Duodenal mucosa (tissue), 2 donors: ENCODE results near the gene NIT2.

ENCODE experiments used
- H3K27ac ChIP-seq: one replicate; pipeline ENCODE4 v1.7.0; 2013; ENCODE audit warnings: low read depth, low read length
- H3K27me3 ChIP-seq, 2 donors: one replicate each; pipeline ENCODE4 v1.7.0; 2013; ENCODE audit warnings: low read length in 2 of 2, control low read depth in 1 of 2; ENCODE audit not compliant: insufficient read depth in 2 of 2, control insufficient read depth in 1 of 2
- H3K36me3 ChIP-seq, 2 donors: one replicate each; pipeline ENCODE4 v1.7.0; 2013; ENCODE audit warnings: low read length in 2 of 2, control low read depth in 1 of 2; ENCODE audit not compliant: insufficient read depth in 2 of 2, control insufficient read depth in 1 of 2
- H3K4me1 ChIP-seq, 2 donors: one replicate each; pipeline ENCODE4 v1.7.0; 2013; ENCODE audit warnings: low read length in 2 of 2, control low read depth in 1 of 2; ENCODE audit not compliant: insufficient read depth in 2 of 2, control insufficient read depth in 1 of 2
- H3K4me3 ChIP-seq, 2 donors: one replicate each; pipeline ENCODE4 v1.7.0; 2013; ENCODE audit warnings: low read length in 2 of 2, low read depth in 1 of 2
- H3K9ac ChIP-seq, 2 donors: one replicate each; pipeline ENCODE4 v1.7.0; 2013; ENCODE audit warnings: low read length in 2 of 2, low read depth in 1 of 2
- H3K9me3 ChIP-seq, 2 donors: one replicate each; pipeline ENCODE4 v1.7.0; 2013; ENCODE audit warnings: low read length in 2 of 2, control low read depth in 1 of 2; ENCODE audit not compliant: control insufficient read depth in 1 of 2

NIT2 gene, protein sequence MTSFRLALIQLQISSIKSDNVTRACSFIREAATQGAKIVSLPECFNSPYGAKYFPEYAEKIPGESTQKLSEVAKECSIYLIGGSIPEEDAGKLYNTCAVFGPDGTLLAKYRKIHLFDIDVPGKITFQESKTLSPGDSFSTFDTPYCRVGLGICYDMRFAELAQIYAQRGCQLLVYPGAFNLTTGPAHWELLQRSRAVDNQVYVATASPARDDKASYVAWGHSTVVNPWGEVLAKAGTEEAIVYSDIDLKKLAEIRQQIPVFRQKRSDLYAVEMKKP

DNA sequence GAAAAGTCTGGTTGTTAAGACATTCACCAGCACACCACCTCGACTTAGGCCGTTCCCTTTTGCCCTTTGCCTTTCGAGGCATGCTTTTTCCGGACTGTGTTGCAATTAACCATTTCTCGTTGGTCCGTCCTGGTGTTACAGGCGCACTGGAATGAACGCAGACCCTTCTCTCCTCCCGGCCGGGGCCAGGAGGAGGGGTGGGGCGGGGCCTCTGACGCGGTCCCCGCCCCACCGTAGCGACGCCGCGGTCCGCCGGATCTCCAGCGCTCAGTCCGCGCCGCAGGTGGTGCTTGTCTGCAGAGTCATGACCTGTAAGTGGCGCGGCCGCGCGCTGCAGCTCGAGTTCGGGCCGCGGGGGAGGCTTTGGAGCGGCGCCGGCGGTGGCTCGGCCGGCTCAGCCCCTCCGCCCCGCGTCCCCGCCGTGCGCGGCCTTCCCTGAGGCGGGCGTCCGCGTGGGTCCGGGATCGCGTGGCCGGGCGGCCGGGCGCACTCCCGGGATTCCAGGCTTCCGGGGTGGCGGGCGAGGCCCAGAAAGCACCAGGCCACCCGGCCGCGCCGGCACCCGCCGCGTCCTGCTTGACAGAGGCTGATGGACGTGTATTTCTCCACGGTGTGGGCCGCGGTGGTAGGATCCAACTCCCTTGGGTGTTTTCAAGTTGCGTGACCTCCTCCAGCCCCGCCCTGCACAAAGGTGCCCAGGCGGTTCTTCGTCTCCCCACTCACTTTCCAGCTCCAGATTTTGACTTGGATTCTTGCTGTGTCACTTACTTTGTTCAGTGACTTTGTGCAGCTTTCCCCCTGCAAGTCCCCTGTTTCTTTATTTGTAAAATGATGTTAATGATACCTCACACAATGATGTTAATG lies at the start of gene NIT2:
Gene NIT2 (plus strand): TSS at position 270 of the 864 bp plus-strand sequence. CDS start 35 bp downstream, at position 305.
- peaks cover 10 to 16% of the 10 kb centered on the region in 2 donors for H3K4me1 ChIP-seq
- peak within 1 kb of the TSS; percentile 73 to 77 for H3K4me3 ChIP-seq
- peak within 1 kb of the TSS; percentile 55 to 74 for H3K9ac ChIP-seq
- peaks cover 0 to 4% of the 10 kb centered on the region in 2 donors for H3K36me3 ChIP-seq
- H3K9me3 ChIP-seq = no peaks in the 10 kb centered on the region
- H3K27ac ChIP-seq = peak within 1 kb of the TSS; percentile 54
- no peaks in the 10 kb centered on the region for H3K27me3 ChIP-seq

DNA sequence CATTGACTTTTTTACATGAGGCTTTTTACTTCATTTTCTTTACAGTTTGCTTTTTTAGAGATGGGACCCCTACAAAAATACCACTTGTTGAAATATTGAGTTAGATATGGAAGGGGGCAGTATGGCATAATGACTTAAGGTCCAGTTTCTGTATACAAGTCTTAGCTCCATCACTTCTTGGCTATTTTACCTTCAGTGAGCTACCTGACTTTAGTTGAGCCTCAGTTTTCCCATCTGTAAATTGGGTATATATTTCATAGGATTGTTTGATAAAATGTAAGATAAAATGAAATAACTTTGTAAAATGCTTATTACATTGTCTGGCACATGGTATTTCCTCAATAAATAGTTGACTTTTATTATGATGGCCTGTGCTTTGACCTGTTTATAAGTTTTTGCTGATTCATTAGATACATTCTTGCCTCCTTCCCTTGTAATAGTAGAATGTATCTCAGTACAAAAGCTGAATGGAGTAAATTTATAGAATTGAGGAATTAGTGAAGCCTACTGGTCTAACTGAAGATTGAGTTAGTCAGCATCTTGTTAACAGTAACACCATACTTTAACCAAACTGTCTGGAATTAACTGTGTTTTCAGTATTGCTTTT lies 46.2 kb upstream of the NIT2 start:
- Histone ChIP-seq H3K9ac (no peak overlapping the region), H3K27ac (no peak overlapping the region), H3K36me3 (peaks cover 8 to 69% of the 10 kb centered on the region in 2 donors), H3K27me3 (no peaks in the 10 kb centered on the region), H3K4me1 (no peaks in the 10 kb centered on the region), H3K9me3 (no peaks in the 10 kb centered on the region), H3K4me3 (no peak overlapping the region)

DNA sequence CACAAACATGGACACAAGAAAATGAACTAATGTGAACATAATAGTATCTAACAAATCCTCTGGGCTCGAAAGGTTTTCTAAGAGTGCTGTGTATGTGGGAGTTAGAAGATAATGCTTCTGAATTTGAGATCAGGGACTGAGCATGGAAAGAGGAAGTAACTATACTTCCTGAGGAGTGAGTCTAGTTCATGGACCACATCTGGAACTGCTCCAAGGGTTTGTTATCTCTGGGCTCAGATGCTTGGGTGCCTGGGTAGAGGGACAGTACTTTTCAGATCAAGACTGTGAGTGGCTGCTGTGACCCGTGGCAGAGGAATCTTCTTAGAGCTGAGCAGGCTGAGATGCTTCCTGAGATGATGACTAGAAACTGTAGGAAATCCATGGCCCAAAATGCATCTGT lies 45.2 kb upstream of the NIT2 start:
- Histone ChIP-seq H3K27ac (no peak overlapping the region), H3K9me3 (no peaks in the 10 kb centered on the region), H3K27me3 (no peaks in the 10 kb centered on the region), H3K4me3 (no peak overlapping the region), H3K4me1 (no peaks in the 10 kb centered on the region), H3K36me3 (peaks cover 8 to 65% of the 10 kb centered on the region in 2 donors), H3K9ac (no peak overlapping the region)

DNA sequence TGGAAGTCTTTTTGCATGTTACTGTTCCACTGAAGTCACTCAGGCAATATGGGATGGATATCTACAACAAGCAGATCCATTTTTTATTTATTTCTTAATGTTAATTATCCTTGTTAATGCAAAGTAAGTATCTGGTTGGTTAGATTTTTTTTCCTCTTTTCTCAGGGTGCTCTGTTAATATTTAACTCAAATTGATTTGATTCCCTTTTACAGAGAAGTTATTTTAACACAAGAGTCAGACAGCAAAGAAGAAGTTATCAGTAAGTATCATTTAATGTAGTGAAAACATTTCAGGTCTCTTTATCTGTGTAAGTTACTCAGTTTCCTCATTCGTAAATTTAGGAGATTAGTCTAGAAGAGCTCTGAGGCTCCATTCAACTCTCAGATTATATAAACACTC lies 39.5 kb upstream of the NIT2 start:
- H3K4me3 ChIP-seq = no peak overlapping the region
- H3K27ac ChIP-seq = no peak overlapping the region
- no peaks in the 10 kb centered on the region for H3K27me3 ChIP-seq
- no peaks in the 10 kb centered on the region for H3K9me3 ChIP-seq
- peaks cover 0 to 4% of the 10 kb centered on the region in 2 donors for H3K4me1 ChIP-seq
- H3K9ac ChIP-seq = no peak overlapping the region
- H3K36me3 ChIP-seq = peaks cover 18 to 37% of the 10 kb centered on the region in 2 donors

DNA sequence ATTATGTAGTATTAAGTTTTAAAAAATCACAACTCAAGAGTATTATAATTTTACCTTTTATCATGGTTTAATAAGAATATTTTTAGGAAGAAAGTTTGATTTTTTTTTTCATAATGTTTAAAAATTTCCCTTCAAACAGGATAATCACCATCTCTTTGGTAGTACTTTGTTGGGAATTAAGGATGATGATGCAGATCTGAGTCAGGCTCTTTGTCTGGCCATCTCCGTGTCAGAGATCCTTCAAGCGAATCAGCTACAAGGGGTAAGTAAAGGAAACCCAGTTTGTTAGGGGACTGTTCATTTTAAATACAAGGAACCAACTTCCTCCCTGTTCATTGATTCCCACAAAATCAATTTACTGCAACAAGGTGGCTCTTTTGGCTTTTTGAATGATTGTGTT lies 36.8 kb upstream of the NIT2 start:
- no peaks in the 10 kb centered on the region for H3K27me3 ChIP-seq
- H3K9ac ChIP-seq = no peak overlapping the region
- H3K36me3 ChIP-seq = peaks cover 15 to 21% of the 10 kb centered on the region in 2 donors
- no peak overlapping the region for H3K4me3 ChIP-seq
- H3K9me3 ChIP-seq = no peaks in the 10 kb centered on the region
- H3K4me1 ChIP-seq = peaks cover 0 to 4% of the 10 kb centered on the region in 2 donors
- no peak overlapping the region for H3K27ac ChIP-seq

DNA sequence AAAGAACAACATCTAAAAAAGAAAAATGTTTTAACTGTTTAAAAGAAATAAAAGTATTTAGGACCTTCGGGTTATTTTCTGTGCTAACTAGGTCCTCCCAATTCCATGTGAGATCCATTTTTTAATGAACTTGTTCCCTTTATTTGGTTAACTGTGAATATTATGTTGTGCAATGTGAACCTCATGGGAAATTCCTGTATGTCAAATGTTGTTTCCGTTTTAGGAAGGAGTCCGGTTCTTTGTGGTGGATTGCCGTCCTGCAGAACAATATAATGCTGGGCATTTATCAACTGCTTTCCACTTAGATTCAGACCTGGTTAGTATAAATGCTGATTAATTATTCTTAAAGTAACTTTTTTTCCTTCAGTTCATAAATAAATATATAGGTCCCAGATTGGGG lies 35.5 kb upstream of the NIT2 start:
- Histone ChIP-seq H3K4me1 (peaks cover 0 to 4% of the 10 kb centered on the region in 2 donors), H3K9me3 (no peaks in the 10 kb centered on the region), H3K27me3 (no peaks in the 10 kb centered on the region), H3K9ac (no peak overlapping the region), H3K27ac (no peak overlapping the region), H3K4me3 (no peak overlapping the region), H3K36me3 (peaks cover 15 to 27% of the 10 kb centered on the region in 2 donors)

DNA sequence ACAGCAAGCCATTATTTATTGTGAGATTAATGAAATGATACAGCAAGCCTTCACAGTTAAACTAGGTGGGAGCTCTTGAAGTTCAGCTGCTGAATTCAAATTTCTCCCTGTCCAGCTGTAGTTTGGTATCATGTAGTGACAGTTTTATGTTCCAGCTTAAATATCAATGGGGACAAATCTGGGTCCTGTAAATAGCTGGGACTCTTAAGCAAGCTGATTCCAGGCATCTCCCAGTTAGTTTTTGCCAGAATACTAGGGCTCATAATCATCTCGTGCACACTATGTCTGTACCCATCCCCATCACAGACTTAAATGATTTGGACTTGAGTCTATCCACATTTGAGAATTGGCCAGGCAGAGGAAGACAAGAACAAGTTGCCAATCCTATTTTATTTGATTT lies 27.9 kb upstream of the NIT2 start:
- H3K36me3 ChIP-seq = peaks cover 13 to 34% of the 10 kb centered on the region in 2 donors
- H3K4me1 ChIP-seq = no peaks in the 10 kb centered on the region
- no peak overlapping the region for H3K27ac ChIP-seq

DNA sequence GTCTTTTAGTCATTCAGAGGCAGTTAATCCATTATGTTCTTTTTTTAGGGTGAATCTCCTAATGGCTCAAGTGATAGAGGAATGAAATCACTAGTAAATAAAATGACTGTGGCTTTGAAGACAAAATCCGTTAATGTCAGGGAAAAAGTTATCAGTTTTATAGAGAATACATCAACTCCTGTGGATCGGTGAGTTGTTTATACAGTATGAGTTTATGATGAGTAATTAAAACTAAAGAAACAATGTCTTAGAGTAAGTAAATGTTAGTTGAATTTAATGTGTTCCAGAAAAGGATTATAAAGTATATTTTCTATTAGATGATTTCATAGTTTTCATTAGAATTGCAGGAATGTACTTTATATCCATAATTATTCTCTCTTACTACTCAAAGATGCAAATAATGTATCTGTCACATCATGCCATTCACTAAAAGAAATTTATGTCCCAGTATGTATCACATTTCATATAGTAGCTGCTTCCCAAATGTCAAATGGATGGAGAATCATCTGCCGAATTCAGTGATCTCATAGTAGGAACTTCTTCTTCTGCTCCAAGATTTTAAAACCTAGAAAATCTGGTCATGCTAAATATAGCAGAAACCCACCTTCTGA lies 24.1 kb upstream of the NIT2 start:
- Histone ChIP-seq H3K9ac (no peak overlapping the region), H3K27me3 (no peaks in the 10 kb centered on the region), H3K4me1 (no peaks in the 10 kb centered on the region), H3K36me3 (peaks cover 16 to 30% of the 10 kb centered on the region in 2 donors), H3K9me3 (no peaks in the 10 kb centered on the region), H3K4me3 (no peak overlapping the region), H3K27ac (no peak overlapping the region)

More for the DNA sequence above, 27.9 kb upstream of the NIT2 start:
- no peak overlapping the region for H3K9ac ChIP-seq
- no peaks in the 10 kb centered on the region for H3K27me3 ChIP-seq
- no peak overlapping the region for H3K4me3 ChIP-seq
- no peaks in the 10 kb centered on the region for H3K9me3 ChIP-seq

DNA sequence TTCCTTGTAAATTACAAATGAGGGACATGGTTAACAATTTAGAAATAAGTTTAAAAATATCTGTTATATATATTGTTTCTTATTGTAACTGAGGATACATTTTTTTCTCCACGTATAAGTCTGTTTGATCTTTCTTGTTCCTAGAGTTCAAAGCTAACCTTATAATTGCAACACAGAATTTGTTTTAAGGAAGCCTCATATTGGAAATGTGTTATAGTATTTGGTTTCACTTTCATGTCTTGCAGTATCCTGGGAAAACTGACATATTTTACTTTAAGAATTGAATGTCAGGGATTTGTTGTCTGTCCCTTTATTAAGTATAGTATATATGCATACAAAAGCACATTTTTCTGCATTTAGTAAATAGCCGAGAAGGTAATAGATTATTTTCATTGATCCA lies 23.5 kb upstream of the NIT2 start:
- Histone ChIP-seq H3K9me3 (no peaks in the 10 kb centered on the region), H3K4me1 (no peaks in the 10 kb centered on the region), H3K27ac (no peak overlapping the region), H3K36me3 (peaks cover 18 to 35% of the 10 kb centered on the region in 2 donors), H3K4me3 (no peak overlapping the region), H3K9ac (no peak overlapping the region), H3K27me3 (no peaks in the 10 kb centered on the region)
